ENCODE data around the gene PJVK. TPM values are rescaled to one million over a fixed set of nuclear protein-coding genes. Genes with fewer than 3 reads are reported as not detected.
A peak's percentile ranks its signal among the peaks of the same experiment; 100 is the strongest.

The PJVK gene
- total and polyA plus RNA-seq, 2 of the 13 experiments (the other 11 are each of a cell fraction or from before 2014, with no cell fraction given) = 1.2 to 2.6 TPM

GRCh38 chr2:178478130-178478438 lies 26.9 kb downstream of the PJVK start (continued):
- TF ChIP-seq CHD4 (IDR thresholded peaks at IDR 0.05; ENCODE audit: borderline replicate concordance, low read length) = no peak
- 0 out of 2 replicates have a peak, but pooled peaks have one; percentile 79 for TF ChIP-seq E2F2 (CRISPR knock-in tag; IDR thresholded peaks at IDR 0.05; ENCODE audit: borderline replicate concordance)
- 0 out of 2 replicates have a peak, but pooled peaks have one; percentile 0 for TF ChIP-seq ELF1 (CRISPR knock-in tag; IDR thresholded peaks at IDR 0.05)
- 0 out of 2 replicates have a peak, but pooled peaks have one; percentile 6 for TF ChIP-seq MTF2 (CRISPR knock-in tag; IDR thresholded peaks at IDR 0.05; ENCODE audit: borderline replicate concordance)
- peak; percentile 85; the same call in 1 of the 2 replicates for TF ChIP-seq ZNF557 (CRISPR knock-in tag; IDR thresholded peaks at IDR 0.05)
- TF ChIP-seq KDM5A (IDR thresholded peaks at IDR 0.05; ENCODE audit: borderline replicate concordance, low read length) = peak; percentile 75; the same call in 1 of the 2 replicates
- TF ChIP-seq ZNF800 (CRISPR knock-in tag; IDR thresholded peaks at IDR 0.05) = peak; percentile 52; the same call in 1 of the 2 replicates
- TF ChIP-seq HNF4G (IDR thresholded peaks at IDR 0.05; ENCODE audit: borderline replicate concordance, low read depth, low read length) = 0 out of 2 replicates have a peak, but pooled peaks have one; percentile 0
- no peak for TF ChIP-seq HNF4G (CRISPR knock-in tag; IDR thresholded peaks at IDR 0.05; ENCODE audit: borderline replicate concordance, low read depth)
